ENCODE results near the gene DHPS. TPM values are rescaled to one million over a fixed set of nuclear protein-coding genes. Genes with fewer than 3 reads are reported as not detected.

The DHPS gene
- total and polyA plus RNA-seq, 2 donors (not counting 1 experiment from before 2014, with no cell fraction given): 187 to 204 TPM

GRCh38 chr19:12723381-12723640 lies 41.6 kb upstream of the DHPS start:
- peak overlapping the region; percentile 60 to 83 (median 77) for H3K4me3 ChIP-seq (ENCODE audit: control extremely low read depth in 1 of 5, extremely low read depth in 1 of 5, insufficient read depth in 1 of 5, low read depth in 2 of 5, low read length in 4 of 5)
- Mint-ChIP-seq H3K4me3 (peak overlapping the region; percentile 95), H3K4me1 (peaks cover 40% of the 10 kb centered on the region), H3K9me3 (ENCODE audit: insufficient read depth) (no peaks in the 10 kb centered on the region), H3K27me3 (no peaks in the 10 kb centered on the region), H3K27ac (peak overlapping the region; percentile 97)
- peaks cover 29 to 45% of the 10 kb centered on the region in 2 donors for H3K4me1 ChIP-seq (ENCODE audit: control insufficient read depth in 2 of 2, insufficient read depth in 2 of 2, low read length in 2 of 2)
- ATAC-seq (ENCODE audit: low read depth): no peak
- intact Hi-C loops (cut with micrococcal nuclease): loop anchor here (1.0 to 5.0 kb wide), 5 partner anchors 11 to 84 kb away; partner anchors contain the start of genes FBXW9, HOOK2, MAN2B1 and RNASEH2A
- peak overlapping the region; percentile 83 for H2AFZ ChIP-seq (ENCODE audit: insufficient read depth, low read depth, low read length, poor library complexity, severe bottlenecking)
- DNase-seq: peak; percentile 39
- H3K4me2 ChIP-seq (replicated peaks; ENCODE audit: low read depth, low read length, poor library complexity, severe bottlenecking): peak overlapping the region; percentile 95
- H3K79me2 ChIP-seq (ENCODE audit: control insufficient read depth, insufficient read depth, low read length): peaks cover 83% of the 10 kb centered on the region
- TF ChIP-seq EZH2 (IDR thresholded peaks at IDR 0.05; ENCODE audit: borderline replicate concordance, insufficient read depth, low read depth, low read length, poor library complexity, severe bottlenecking) (no peak), CTCF (IDR thresholded peaks at IDR 0.05) (no peak)
- WGBS (ENCODE audit: insufficient coverage): 1% methylated on average over 7 of the region's 7 CpGs
- ChIA-PET POLR2A (interaction anchor here (0.5 to 3.6 kb wide), 8 partner anchors 10 to 110 kb away, joined by 3 to 30 read pairs (median 8); partner anchors contain the start of genes DHPS, FBXW9, GET3 and JUNB), CTCF (interaction anchor here (1.4 to 3.5 kb wide), 9 partner anchors 10 to 167 kb away, joined by 3 to 26 read pairs (median 6); partner anchors contain the start of genes DHPS, GCDH, GET3 and JUNB)
- peak overlapping the region; percentile 85 for H3K9ac ChIP-seq (ENCODE audit: low read length)
- H3K36me3 ChIP-seq (replicated peaks in 1 of 2; ENCODE audit: control extremely low read depth in 1 of 2, control insufficient read depth in 1 of 2, extremely low read depth in 1 of 2, insufficient read depth in 2 of 2, low read length in 1 of 2): peaks cover 0 to 12% of the 10 kb centered on the region in 2 experiments
- H4K20me1 ChIP-seq (ENCODE audit: control insufficient read depth, insufficient read depth, low read length, poor library complexity, severe bottlenecking): peaks cover 11% of the 10 kb centered on the region
- H3K9me3 ChIP-seq (ENCODE audit: control extremely low read depth in 1 of 3, control insufficient read depth in 2 of 3, insufficient read depth in 1 of 3, low read length in 2 of 3): no peaks in the 10 kb centered on the region
- no peaks in the 10 kb centered on the region for H3K27me3 ChIP-seq (replicated peaks in 1 of 4; ENCODE audit: control extremely low read depth in 1 of 4, control insufficient read depth in 3 of 4, insufficient read depth in 4 of 4, low read length in 3 of 4)
- H3K27ac ChIP-seq (ENCODE audit: low read length in 2 of 2): peak overlapping the region; percentile 14 to 69
